ENCODE results near the gene CGB8. TPM values are rescaled to one million over a fixed set of nuclear protein-coding genes. Genes with fewer than 3 reads are reported as not detected.
A peak's percentile ranks its signal among the peaks of the same experiment; 100 is the strongest.
"Not testable (repeated sequence)": the region's sequence is repeated elsewhere in the genome, so short reads cannot be mapped to it uniquely, and the experiment has no call there.

The CGB8 gene
- total RNA-seq, result not detected

DNA sequence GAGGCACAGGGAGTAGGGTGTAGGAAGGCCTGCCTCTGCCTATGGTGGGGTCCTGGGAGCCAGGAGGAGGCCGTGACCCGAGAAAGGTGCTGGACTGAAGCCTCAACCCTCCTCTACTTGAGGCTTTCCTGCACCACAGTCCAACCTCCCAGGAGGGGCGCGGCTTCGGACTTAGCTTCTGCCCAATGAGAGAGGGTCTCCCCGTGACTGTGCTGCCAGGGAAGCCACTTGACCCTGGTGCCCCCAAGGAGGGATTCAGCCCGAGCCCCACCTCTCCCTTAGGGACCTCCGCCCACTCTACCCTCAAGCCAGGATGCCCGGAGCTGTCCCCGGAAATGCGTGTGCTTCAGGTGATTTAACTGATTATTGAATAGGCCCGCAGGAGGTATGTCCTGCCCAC, at the start of gene CGB8:
Gene CGB8 (minus strand): TSS at position 101 of the 400 bp plus-strand sequence. CDS start 372 bp downstream, outside the sequence.
- not testable (repeated sequence) for H3K4me3 Mint-ChIP-seq; H3K4me1 Mint-ChIP-seq; H3K9me3 Mint-ChIP-seq; ATAC-seq (replicated peaks); H3K36me3 Mint-ChIP-seq (ENCODE audit: low read depth); H3K27ac Mint-ChIP-seq; H3K27me3 Mint-ChIP-seq

DNA sequence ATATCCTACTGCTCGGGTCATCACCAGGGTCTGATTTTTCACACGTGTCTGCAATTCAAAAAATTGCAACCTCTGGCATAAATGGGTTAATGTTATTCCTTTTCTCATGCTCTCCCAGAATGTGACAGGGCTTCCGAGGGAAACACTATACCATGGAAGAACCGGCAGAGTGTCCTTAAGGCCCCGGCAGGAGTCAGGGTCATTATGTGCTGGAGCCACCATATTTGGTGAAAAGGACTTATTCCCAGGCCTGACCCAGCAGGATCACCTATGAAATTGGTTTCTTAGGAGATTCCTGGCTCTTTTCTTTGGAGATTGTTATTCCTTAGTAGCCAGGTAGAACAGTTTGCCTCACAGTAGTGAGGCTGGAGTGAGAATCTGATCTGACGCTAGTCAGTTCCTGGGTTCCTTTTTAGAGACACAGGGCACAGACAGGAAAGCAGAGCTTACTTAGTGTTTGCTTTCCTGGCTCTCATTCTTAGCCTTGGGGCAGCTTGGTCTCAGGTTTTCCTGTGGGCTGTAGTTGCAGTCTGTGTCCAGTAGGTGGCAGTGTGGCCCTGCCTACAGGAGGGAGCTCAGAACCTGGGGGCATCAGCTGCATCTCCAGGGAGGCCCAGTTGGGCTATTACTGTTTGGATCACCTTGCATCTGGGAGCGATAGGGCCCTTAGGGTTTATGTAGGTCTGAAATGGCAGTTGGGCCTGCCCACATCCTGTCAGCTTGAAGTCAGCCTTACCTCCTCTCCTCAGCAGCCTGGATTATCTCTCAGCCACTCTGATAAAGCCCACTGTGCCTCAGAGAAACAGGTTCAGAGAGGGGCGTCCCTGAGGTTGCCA, 48.8 kb upstream of the CGB8 start:
- no peaks in the 10 kb centered on the region for H3K9me3 Mint-ChIP-seq
- peaks cover 4% of the 10 kb centered on the region for H3K4me1 Mint-ChIP-seq
- H3K36me3 Mint-ChIP-seq (ENCODE audit: low read depth), result peaks cover 89% of the 10 kb centered on the region
- ATAC-seq (replicated peaks), result peak; percentile 81
- H3K27me3 Mint-ChIP-seq, result no peaks in the 10 kb centered on the region
- no peak overlapping the region for H3K4me3 Mint-ChIP-seq
- H3K27ac Mint-ChIP-seq, result no peak overlapping the region

DNA sequence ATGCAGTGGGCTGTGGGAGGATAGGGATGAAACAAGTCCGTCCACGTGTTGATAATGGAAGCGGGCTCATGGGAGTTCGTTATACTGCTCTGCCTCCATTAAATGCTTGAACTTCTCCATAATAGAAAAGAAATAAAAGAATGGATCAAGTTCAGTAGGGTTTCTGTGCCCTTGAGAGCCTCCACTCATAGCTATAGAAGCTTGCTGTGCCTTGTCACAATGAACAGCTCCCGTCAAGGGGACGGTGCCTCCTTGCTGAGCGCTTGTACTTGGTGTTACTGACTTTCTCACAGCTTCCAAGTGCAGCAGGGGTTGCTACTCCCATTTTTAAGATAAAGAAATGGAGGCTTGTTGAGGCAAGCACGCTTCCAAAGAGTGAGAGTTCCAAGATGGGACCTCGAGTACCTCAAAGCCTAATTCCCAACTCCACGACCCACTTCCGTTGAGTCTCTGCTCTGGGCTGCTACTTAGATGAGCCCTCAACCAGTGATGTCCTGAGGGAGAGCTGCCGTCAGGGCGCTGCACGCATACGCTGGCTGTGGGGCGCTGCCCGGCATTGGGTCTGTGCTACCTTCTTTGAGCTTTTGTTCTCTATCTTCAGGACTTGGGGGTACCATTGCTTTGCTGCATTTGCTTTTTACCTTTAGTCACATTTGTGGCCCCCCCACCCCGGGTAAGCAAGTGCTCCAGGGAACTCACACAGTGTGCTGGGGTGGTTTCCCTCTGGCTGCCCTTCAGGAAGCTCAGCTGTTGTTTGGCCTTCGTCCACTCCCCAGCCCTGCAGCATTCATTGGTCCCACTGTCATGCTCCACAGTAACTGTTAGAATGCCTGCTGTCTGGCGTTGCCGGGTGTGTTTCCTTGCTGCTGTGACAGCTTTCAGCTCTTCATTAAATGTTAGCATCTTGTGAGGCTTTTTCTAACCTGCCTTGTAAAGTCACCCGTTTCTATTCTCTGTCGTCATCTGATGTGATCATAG, 45.9 kb upstream of the CGB8 start:
- Mint-ChIP-seq H3K9me3 (no peaks in the 10 kb centered on the region), H3K4me1 (peaks cover 20% of the 10 kb centered on the region), H3K27ac (no peak overlapping the region), H3K27me3 (no peaks in the 10 kb centered on the region), H3K36me3 (ENCODE audit: low read depth) (peaks cover 95% of the 10 kb centered on the region), H3K4me3 (no peak overlapping the region)
- no peak for ATAC-seq (replicated peaks)

DNA sequence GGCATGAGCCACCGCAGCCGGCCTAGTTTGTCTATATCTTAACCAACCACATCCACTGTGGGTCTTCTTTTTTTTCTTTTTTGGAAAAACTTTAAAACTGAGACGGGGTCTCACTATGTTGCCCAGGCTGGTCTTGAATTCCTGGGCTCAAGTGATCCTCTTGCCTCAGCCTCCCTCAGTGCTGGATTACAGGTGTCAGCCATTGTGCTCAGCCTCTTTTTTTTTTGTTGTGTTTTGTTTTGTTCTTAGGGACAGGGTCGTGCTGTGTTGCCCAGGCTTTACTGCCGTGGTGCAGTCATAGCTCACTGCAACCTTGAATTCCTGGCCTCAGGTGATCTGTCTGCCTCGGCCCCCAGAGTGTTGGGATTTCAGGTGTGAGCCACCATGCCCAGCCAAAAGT, 43.8 kb upstream of the CGB8 start:
- H3K4me1 Mint-ChIP-seq, result peaks cover 20% of the 10 kb centered on the region
- H3K9me3 Mint-ChIP-seq, result no peaks in the 10 kb centered on the region
- no peak for ATAC-seq (replicated peaks)
- H3K4me3 Mint-ChIP-seq, result no peak overlapping the region
- no peak overlapping the region for H3K27ac Mint-ChIP-seq
- H3K27me3 Mint-ChIP-seq, result no peaks in the 10 kb centered on the region
- H3K36me3 Mint-ChIP-seq (ENCODE audit: low read depth), result peaks cover 94% of the 10 kb centered on the region

DNA sequence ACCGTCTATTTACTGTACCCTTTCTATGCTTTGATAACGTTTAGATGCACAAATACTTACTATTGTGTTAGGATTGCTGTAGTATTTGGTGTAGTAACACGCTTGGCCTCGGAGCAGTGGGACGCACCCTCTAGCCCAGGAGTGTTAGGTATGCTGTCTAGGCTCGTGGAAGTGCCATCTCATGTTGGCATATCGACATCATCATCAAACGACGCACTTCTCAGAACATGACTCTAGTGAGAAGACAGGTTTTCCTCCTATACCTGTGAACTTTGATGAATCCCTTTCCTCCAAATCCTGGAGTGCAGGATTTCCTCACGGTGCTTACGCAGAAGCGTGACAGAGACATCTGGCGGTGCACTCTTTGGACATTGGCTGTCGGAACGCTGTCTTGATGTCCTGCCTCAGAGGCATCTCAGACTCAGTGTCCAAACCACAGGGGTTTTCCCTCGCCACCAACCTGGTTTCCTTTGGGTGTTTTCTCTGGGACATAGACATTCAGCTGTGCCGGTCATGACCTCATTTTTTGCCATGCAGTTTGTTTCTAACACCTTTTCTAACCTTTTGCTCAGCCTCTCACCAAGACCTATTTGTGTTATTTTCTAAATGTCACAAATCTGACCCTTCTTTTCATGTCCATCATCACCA, 42.6 kb upstream of the CGB8 start:
- Mint-ChIP-seq H3K9me3 (no peaks in the 10 kb centered on the region), H3K27me3 (no peaks in the 10 kb centered on the region), H3K4me3 (peak overlapping the region; percentile 18), H3K27ac (peak overlapping the region; percentile 72), H3K4me1 (peaks cover 28% of the 10 kb centered on the region), H3K36me3 (ENCODE audit: low read depth) (peaks cover 94% of the 10 kb centered on the region)
- peak; percentile 79 for ATAC-seq (replicated peaks)

DNA sequence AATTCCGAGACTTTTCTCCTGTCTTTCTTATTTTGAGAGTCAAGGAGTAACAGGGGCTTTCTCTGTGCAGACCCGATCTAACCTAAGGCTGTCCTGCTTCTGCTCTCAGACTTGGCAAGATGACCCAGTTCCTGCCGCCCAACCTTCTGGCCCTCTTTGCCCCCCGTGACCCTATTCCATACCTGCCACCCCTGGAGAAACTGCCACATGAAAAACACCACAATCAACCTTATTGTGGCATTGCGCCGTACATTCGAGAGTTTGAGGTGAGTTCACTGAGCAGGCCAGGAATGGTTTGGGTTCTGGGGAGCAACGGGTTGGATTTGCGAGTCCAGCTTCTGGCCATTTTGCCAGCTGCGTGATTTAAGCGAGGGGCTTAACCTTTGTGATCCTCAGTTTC, 37.4 kb upstream of the CGB8 start:
- Mint-ChIP-seq H3K4me1 (peaks cover 30% of the 10 kb centered on the region), H3K27ac (peak overlapping the region; percentile 99), H3K4me3 (peak overlapping the region; percentile 92), H3K36me3 (ENCODE audit: low read depth) (peaks cover 63% of the 10 kb centered on the region), H3K27me3 (peaks cover 3% of the 10 kb centered on the region), H3K9me3 (no peaks in the 10 kb centered on the region)
- ATAC-seq (replicated peaks), result no peak

DNA sequence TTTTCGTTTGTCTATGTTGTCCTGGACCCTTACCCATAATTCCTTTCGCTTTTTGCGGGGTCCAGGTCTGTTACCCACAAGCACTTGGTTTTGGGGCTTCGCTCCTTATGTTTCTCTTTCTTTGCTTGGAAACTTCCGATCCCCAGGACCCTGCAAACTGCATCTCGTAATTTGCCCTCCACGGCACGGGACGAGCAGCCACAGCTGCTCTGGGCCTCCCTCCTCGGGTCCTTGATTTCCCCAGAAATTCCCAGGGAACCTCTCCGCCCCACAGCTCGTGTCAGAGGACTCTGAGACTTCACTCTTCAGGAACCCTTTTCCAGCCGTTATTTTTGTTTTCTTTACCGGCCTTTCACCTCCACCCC, 36.9 kb upstream of the CGB8 start:
- peaks cover 26% of the 10 kb centered on the region for H3K4me1 Mint-ChIP-seq
- no peak for ATAC-seq (replicated peaks)
- H3K27me3 Mint-ChIP-seq, result peaks cover 4% of the 10 kb centered on the region
- peak overlapping the region; percentile 99 for H3K27ac Mint-ChIP-seq
- H3K4me3 Mint-ChIP-seq, result peak overlapping the region; percentile 92
- H3K9me3 Mint-ChIP-seq, result no peaks in the 10 kb centered on the region
- H3K36me3 Mint-ChIP-seq (ENCODE audit: low read depth), result peaks cover 58% of the 10 kb centered on the region

DNA sequence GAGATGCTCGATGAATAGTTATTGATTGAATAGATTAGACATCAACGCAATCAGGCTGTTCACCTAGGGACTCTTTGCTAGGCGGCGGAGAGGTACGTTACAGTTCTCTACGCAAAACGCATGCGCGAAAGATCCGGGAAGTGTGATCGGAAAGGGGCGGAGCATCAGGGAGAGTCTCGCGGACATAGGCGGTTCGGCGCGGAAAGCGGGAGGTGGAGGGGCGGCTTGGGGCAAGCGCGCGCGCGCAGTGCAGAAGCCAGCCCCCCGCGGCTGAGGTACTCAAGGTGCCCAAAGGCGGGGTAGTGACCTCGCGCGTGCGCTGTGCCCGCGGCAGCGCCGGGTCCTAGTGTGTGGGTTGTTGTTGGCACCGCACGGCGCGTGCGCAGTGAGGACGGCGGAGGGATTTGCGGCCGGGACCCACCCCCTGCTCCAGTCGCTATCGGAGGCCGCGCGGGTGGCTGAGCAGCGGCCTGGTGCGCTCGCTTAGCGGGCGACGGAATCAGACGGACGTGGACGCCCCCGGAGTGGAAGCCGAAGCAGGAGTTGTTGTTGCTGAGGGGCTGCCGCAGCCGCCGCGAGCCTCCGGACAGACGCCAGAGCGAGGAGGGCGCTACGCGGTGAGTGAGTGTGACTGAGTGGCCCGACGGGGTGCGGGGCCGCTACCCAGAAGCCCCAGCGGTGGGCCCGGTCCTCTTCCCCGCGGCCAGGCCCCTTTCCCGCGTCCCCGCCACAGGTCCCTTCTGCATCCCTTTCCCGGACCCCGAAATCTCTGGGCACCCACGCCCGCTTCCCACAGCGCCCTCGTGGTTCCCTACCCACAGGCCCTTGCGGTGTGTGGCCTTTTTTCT, 36.3 kb upstream of the CGB8 start, which contains the start of gene SNRNP70:
Gene SNRNP70 (plus strand): TSS at position 432 of the 848 bp plus-strand sequence. CDS start 964 bp downstream, outside the sequence.
- peaks cover 20% of the 10 kb centered on the region for H3K4me1 Mint-ChIP-seq
- peak within 1 kb of the TSS; percentile 92 for H3K4me3 Mint-ChIP-seq
- peak within 1 kb of the TSS; percentile 99 for H3K27ac Mint-ChIP-seq
- H3K27me3 Mint-ChIP-seq, result peaks cover 5% of the 10 kb centered on the region
- peaks cover 52% of the 10 kb centered on the region for H3K36me3 Mint-ChIP-seq (ENCODE audit: low read depth)
- peak; percentile 97 for ATAC-seq (replicated peaks)
- H3K9me3 Mint-ChIP-seq, result no peaks in the 10 kb centered on the region

DNA sequence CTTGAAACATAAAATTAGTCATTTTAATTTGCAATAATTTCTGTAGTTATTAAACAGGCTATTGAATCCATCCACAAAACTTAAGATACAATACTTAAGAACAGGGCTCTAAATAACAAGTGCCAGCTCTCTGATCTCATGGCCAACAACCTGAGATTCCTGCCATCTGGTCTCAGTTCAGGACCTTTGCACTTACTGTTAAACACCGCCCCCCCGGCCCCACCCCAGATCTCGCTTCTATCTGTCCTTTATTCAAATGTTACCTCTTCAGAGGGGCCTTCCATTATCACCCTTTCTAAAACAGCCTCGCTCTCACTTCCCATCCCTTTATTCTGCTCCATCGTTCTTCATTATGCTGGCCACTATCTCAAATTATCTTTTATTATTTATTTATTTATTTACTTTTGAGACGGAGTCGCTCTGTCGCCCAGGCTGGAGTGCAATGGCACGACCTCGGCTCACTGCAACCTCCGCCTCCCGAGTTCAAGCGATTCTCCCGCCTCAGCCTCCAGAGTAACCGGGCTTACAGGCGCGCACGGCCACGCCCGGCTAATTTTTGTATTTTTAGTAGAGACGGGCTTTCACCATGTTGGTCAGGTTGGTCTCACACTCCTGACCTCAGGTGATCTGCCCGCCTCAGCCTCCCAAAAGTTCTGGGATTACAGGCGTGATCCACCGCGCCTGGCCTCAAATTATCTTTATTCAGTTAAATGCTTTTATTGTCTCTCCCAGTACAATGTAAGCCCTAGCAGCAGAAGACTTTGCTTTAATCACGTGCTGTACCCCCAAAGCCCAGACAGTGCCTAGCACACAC, 35.5 kb upstream of the CGB8 start:
- Mint-ChIP-seq H3K27ac (peak overlapping the region; percentile 99), H3K36me3 (ENCODE audit: low read depth) (peaks cover 44% of the 10 kb centered on the region), H3K4me3 (peak overlapping the region; percentile 92), H3K4me1 (peaks cover 18% of the 10 kb centered on the region), H3K27me3 (peaks cover 8% of the 10 kb centered on the region), H3K9me3 (no peaks in the 10 kb centered on the region)
- ATAC-seq (replicated peaks), result no peak

DNA sequence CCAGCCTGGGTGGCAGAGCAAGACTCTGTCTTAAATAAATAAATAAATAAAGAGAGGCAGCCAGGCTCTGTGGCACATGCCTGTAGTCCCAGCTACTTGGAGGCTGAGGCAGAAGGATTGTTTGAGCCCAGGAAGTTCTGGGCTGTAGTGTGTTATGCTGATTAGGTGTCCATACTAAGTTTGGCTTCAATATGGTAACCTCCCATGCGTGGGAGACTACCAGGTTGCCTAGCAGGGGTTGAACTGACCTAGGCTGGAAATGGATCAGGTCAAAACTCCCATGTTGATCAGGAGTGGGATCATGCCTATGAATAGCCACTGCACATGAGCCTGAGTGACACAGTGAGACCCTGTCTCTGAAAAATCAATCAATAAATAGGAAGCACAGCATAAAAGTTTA, 32.4 kb upstream of the CGB8 start:
- H3K4me1 Mint-ChIP-seq, result peaks cover 7% of the 10 kb centered on the region
- ATAC-seq (replicated peaks), result no peak
- no peaks in the 10 kb centered on the region for H3K9me3 Mint-ChIP-seq
- H3K27me3 Mint-ChIP-seq, result peaks cover 8% of the 10 kb centered on the region
- peaks cover 14% of the 10 kb centered on the region for H3K36me3 Mint-ChIP-seq (ENCODE audit: low read depth)
- peak overlapping the region; percentile 15 for H3K27ac Mint-ChIP-seq
- H3K4me3 Mint-ChIP-seq, result no peak overlapping the region

DNA sequence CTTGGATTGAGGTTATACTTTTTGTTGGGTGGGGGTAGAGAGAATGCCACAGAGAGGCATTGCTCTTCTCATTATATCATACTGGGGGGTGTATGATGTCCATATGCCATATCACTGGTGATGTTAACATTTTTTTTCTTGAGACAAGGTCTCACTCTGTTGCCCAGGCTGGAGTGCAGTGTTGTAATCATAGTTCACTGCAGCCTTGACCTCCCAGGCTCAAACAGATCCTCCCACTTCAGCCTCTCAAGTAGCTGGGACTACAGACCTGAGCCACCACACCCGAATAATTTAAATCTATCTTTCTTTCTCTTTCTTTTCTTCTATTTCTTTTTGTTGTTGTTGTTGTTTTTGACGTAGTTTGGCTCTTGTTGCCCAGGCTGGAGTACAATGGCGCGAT, 31.5 kb upstream of the CGB8 start:
- peaks cover 13% of the 10 kb centered on the region for H3K27me3 Mint-ChIP-seq

DNA sequence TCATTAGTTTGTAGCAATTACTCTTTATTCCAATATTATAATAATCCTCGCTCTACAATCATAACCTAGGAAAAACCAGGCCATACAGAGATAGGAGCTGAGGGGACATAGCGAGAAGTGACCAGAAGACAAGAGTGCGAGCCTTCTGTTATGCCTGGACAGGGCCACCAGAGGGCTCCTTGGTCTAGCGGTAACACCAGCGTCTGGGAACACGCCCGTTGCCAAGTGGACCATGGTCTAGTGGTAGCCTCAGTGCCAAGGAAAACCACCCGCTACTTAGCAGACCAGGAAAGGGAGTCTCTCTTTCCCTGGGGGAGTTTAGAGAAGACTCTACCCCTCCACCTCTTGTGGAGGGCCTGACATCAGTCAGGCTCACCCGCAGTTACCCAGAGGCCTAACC, 26.0 kb upstream of the CGB8 start:
- H3K4me3 Mint-ChIP-seq, H3K27ac Mint-ChIP-seq: not testable (repeated sequence)

More for the DNA sequence above, 31.5 kb upstream of the CGB8 start:
- Mint-ChIP-seq H3K9me3 (no peaks in the 10 kb centered on the region), H3K36me3 (ENCODE audit: low read depth) (peaks cover 5% of the 10 kb centered on the region), H3K27ac (no peak overlapping the region), H3K4me3 (no peak overlapping the region), H3K4me1 (peaks cover 5% of the 10 kb centered on the region)
- no peak for ATAC-seq (replicated peaks)

More for the DNA sequence above, 26.0 kb upstream of the CGB8 start:
- peaks cover 26% of the 10 kb centered on the region for H3K27me3 Mint-ChIP-seq
- not testable (repeated sequence) for H3K9me3 Mint-ChIP-seq; H3K4me1 Mint-ChIP-seq; ATAC-seq (replicated peaks)
- peaks cover 10% of the 10 kb centered on the region for H3K36me3 Mint-ChIP-seq (ENCODE audit: low read depth)
